GM23338 (cell line): ENCODE data around the gene RPLP2. TPM values are rescaled to one million over a fixed set of nuclear protein-coding genes. Genes with fewer than 3 reads are reported as not detected.

Experiments
- EZH2 ChIP-seq: fragments of 200-600 bp; sonication (generic); IDR thresholded peaks from one replicate; pipeline ENCODE4 v1.8.0; 2017; ENCODE audit warnings: antibody characterized with exemption, mild to moderate bottlenecking, low read depth; ENCODE audit not compliant: unreplicated experiment
- EZH2phosphoT487 ChIP-seq: fragments of 200-600 bp; sonication (generic); IDR thresholded peaks from one replicate; pipeline ENCODE4 v1.8.1; 2018; ENCODE audit warnings: antibody characterized with exemption; ENCODE audit not compliant: unreplicated experiment
- JUNB ChIP-seq: IDR thresholded peaks from one replicate; pipeline ENCODE4 v1.6.1; 2016; ENCODE audit warnings: antibody characterized with exemption; ENCODE audit not compliant: unreplicated experiment
- POLR2AphosphoS5 ChIP-seq: IDR thresholded peaks from 2 replicates; pipeline ENCODE4 v1.6.1; 2016; ENCODE audit warnings: antibody characterized with exemption, low read depth
- ZNF114 ChIP-seq: fragments of 250-450 bp; sonication (Bioruptor Pico); IDR thresholded peaks from 2 replicates; pipeline ENCODE4 v1.5.0; 2020; ENCODE audit warnings: mild to moderate bottlenecking, moderate library complexity
- ZNF331 ChIP-seq: fragments of 250-450 bp; sonication (Bioruptor Pico); IDR thresholded peaks from 2 replicates; pipeline ENCODE4 v1.5.0; 2020; ENCODE audit warnings: low read depth, mild to moderate bottlenecking, moderate library complexity
- ZNF462 ChIP-seq: fragments of 250-450 bp; sonication (Bioruptor Pico); IDR thresholded peaks from 2 replicates; pipeline ENCODE4 v1.5.0; 2020; ENCODE audit warnings: mild to moderate bottlenecking, moderate library complexity
- polyA plus RNA-seq: library from polyadenylated mRNA; unstranded; fragments of >200 nt; fragmentation: Nextera tagmentation; extraction: Ambion mirVana; gene quantifications from 2 replicates; pipeline ENCODE4 v1.2.1, GENCODE V29; 2016
- total RNA-seq: library from RNA; depleted of rRNA; stranded (reverse); fragments of >200 nt; shearing (Covaris generic); gene quantifications from 2 replicates; pipeline ENCODE4 v1.2.3, GENCODE V29; 2014
- TF ChIP-seq, protein P1 (sequence below): IDR thresholded peaks from 2 replicates; pipeline ENCODE4 v1.6.1; 2016; ENCODE audit warnings: antibody characterized with exemption
- TF ChIP-seq, protein P2 (sequence below), 2 experiments: fragments of 200-600 bp in 1 of 2; sonication (generic) in 1 of 2; conservative IDR thresholded peaks; 2 replicates each; pipeline versions ENCODE4 v1.5.1 to v1.6.1; 2016 to 2017; ENCODE audit warnings: antibody characterized with exemption in 2 of 2, low read depth in 2 of 2, mild to moderate bottlenecking in 2 of 2, moderate library complexity in 1 of 2

RPLP2 gene
- total and polyA plus RNA-seq, 2 experiments from 2014 or later: 518 to 1,782 TPM

GRCh38 chr11:833114-833791 lies 23.5 kb downstream of the RPLP2 start (continued):
- TF ChIP-seq ZNF462 (CRISPR knock-in tag) (no peak), EZH2 (no peak), ZNF114 (CRISPR knock-in tag) (no peak), EZH2phosphoT487 (no peak), ZNF331 (CRISPR knock-in tag) (no peak), JUNB (no peak), POLR2AphosphoS5 (no peak)
- TF ChIP-seq, protein P1, sequence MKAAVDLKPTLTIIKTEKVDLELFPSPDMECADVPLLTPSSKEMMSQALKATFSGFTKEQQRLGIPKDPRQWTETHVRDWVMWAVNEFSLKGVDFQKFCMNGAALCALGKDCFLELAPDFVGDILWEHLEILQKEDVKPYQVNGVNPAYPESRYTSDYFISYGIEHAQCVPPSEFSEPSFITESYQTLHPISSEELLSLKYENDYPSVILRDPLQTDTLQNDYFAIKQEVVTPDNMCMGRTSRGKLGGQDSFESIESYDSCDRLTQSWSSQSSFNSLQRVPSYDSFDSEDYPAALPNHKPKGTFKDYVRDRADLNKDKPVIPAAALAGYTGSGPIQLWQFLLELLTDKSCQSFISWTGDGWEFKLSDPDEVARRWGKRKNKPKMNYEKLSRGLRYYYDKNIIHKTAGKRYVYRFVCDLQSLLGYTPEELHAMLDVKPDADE: no peak
- TF ChIP-seq, protein P2, sequence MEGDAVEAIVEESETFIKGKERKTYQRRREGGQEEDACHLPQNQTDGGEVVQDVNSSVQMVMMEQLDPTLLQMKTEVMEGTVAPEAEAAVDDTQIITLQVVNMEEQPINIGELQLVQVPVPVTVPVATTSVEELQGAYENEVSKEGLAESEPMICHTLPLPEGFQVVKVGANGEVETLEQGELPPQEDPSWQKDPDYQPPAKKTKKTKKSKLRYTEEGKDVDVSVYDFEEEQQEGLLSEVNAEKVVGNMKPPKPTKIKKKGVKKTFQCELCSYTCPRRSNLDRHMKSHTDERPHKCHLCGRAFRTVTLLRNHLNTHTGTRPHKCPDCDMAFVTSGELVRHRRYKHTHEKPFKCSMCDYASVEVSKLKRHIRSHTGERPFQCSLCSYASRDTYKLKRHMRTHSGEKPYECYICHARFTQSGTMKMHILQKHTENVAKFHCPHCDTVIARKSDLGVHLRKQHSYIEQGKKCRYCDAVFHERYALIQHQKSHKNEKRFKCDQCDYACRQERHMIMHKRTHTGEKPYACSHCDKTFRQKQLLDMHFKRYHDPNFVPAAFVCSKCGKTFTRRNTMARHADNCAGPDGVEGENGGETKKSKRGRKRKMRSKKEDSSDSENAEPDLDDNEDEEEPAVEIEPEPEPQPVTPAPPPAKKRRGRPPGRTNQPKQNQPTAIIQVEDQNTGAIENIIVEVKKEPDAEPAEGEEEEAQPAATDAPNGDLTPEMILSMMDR (conservative IDR thresholded peaks at IDR 0.05; ENCODE audit: low read depth in 2 of 2): no peak
